C4-2B (cell line): ENCODE results near the gene RPP30.

Experiments
- ZFX ChIP-seq: fragments of 450-650 bp; IDR thresholded peaks from 2 replicates; pipeline ENCODE4 v1.6.1; 2017
- TF ChIP-seq, protein P1 (sequence below): fragments of 450-650 bp; conservative IDR thresholded peaks from 2 replicates; pipeline ENCODE4 v1.5.1; 2017; ENCODE audit warnings: mild to moderate bottlenecking

DNA sequence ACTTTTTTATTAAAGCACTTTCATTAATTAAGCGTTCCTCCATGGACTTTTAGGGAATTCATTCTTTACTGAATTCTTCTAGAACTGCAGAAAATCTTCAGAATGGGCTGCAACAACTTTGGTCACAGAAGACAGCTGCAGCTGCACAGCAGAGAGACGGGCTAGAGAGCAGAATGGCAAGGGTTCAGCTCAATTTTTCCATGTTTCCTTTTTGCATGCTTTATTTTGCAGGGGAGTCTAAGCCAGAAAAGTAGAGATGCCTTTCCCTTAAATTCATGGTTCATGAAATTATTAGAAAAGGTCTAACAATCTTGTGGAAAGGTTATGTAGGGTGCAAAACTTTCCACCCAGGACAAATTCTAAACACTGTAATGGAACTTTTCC, 64.5 kb downstream of the RPP30 start:
- TF ChIP-seq, protein P1, sequence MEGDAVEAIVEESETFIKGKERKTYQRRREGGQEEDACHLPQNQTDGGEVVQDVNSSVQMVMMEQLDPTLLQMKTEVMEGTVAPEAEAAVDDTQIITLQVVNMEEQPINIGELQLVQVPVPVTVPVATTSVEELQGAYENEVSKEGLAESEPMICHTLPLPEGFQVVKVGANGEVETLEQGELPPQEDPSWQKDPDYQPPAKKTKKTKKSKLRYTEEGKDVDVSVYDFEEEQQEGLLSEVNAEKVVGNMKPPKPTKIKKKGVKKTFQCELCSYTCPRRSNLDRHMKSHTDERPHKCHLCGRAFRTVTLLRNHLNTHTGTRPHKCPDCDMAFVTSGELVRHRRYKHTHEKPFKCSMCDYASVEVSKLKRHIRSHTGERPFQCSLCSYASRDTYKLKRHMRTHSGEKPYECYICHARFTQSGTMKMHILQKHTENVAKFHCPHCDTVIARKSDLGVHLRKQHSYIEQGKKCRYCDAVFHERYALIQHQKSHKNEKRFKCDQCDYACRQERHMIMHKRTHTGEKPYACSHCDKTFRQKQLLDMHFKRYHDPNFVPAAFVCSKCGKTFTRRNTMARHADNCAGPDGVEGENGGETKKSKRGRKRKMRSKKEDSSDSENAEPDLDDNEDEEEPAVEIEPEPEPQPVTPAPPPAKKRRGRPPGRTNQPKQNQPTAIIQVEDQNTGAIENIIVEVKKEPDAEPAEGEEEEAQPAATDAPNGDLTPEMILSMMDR: no peak
- no peak for TF ChIP-seq ZFX
